Measurements from ENCODE around the gene DCC.

DCC gene

GRCh38 chr18:52572036-52573000, 232.3 kb downstream of the DCC start:
- Histone ChIP-seq H3K4me2 (ENCODE audit: low read length) (no peak overlapping the region), H3K27me3 (ENCODE audit: control insufficient read depth, low read length) (no peaks in the 10 kb centered on the region), H4K20me1 (ENCODE audit: control insufficient read depth, insufficient read depth, low read depth, low read length) (no peaks in the 10 kb centered on the region), H3K9me2 (replicated peaks; ENCODE audit: control insufficient read depth, low read length) (no peaks in the 10 kb centered on the region), H3F3A (ENCODE audit: control insufficient read depth, insufficient read depth) (no peaks in the 10 kb centered on the region), H3K4me1 (ENCODE audit: control insufficient read depth, low read length) (no peaks in the 10 kb centered on the region), H3K27ac (ENCODE audit: low read depth, low read length) (no peak overlapping the region), H3K9me3 (ENCODE audit: control insufficient read depth, insufficient read depth, low read length) (no peaks in the 10 kb centered on the region), H3K4me3 (ENCODE audit: low read length) (no peak overlapping the region), H3K36me3 (ENCODE audit: control insufficient read depth, low read length) (no peaks in the 10 kb centered on the region), H3K79me2 (ENCODE audit: control insufficient read depth, low read length) (no peaks in the 10 kb centered on the region)
- no peak for TF ChIP-seq EZH2phosphoT487 (IDR thresholded peaks at IDR 0.05; ENCODE audit: borderline replicate concordance, low read length)
- TF ChIP-seq CTCF (IDR thresholded peaks at IDR 0.05; ENCODE audit: low read depth, low read length, poor library complexity, severe bottlenecking) = no peak

- H3K9me2 ChIP-seq (replicated peaks; ENCODE audit: control insufficient read depth, low read length) = no peaks in the 10 kb centered on the region
- no peaks in the 10 kb centered on the region for H3K36me3 ChIP-seq (ENCODE audit: control insufficient read depth, low read length)
- no peaks in the 10 kb centered on the region for H3K27me3 ChIP-seq (ENCODE audit: control insufficient read depth, low read length)
- H3K9me3 ChIP-seq (ENCODE audit: control insufficient read depth, insufficient read depth, low read length) = no peaks in the 10 kb centered on the region
- no peaks in the 10 kb centered on the region for H3F3A ChIP-seq (ENCODE audit: control insufficient read depth, insufficient read depth)
- TF ChIP-seq CTCF (IDR thresholded peaks at IDR 0.05; ENCODE audit: low read depth, low read length, poor library complexity, severe bottlenecking) (no peak), EZH2phosphoT487 (IDR thresholded peaks at IDR 0.05; ENCODE audit: borderline replicate concordance, low read length) (no peak)
- no peaks in the 10 kb centered on the region for H4K20me1 ChIP-seq (ENCODE audit: control insufficient read depth, insufficient read depth, low read depth, low read length)
- no peak overlapping the region for H3K4me3 ChIP-seq (ENCODE audit: low read length)
- no peaks in the 10 kb centered on the region for H3K79me2 ChIP-seq (ENCODE audit: control insufficient read depth, low read length)
- no peak overlapping the region for H3K27ac ChIP-seq (ENCODE audit: low read depth, low read length)
- no peaks in the 10 kb centered on the region for H3K4me1 ChIP-seq (ENCODE audit: control insufficient read depth, low read length)
- no peak overlapping the region for H3K4me2 ChIP-seq (ENCODE audit: low read length)
Measured at GRCh38 chr18:52577795-52578194, 237.8 kb downstream of the DCC start.

GRCh38 chr18:52582061-52582460, 242.1 kb downstream of the DCC start:
- Histone ChIP-seq H3K4me3 (ENCODE audit: low read length) (no peak overlapping the region), H3F3A (ENCODE audit: control insufficient read depth, insufficient read depth) (no peaks in the 10 kb centered on the region), H3K9me2 (replicated peaks; ENCODE audit: control insufficient read depth, low read length) (no peaks in the 10 kb centered on the region), H3K36me3 (ENCODE audit: control insufficient read depth, low read length) (no peaks in the 10 kb centered on the region), H3K9me3 (ENCODE audit: control insufficient read depth, insufficient read depth, low read length) (no peaks in the 10 kb centered on the region), H3K79me2 (ENCODE audit: control insufficient read depth, low read length) (no peaks in the 10 kb centered on the region), H3K4me1 (ENCODE audit: control insufficient read depth, low read length) (no peaks in the 10 kb centered on the region), H3K4me2 (ENCODE audit: low read length) (no peak overlapping the region), H4K20me1 (ENCODE audit: control insufficient read depth, insufficient read depth, low read depth, low read length) (no peaks in the 10 kb centered on the region), H3K27me3 (ENCODE audit: control insufficient read depth, low read length) (no peaks in the 10 kb centered on the region), H3K27ac (ENCODE audit: low read depth, low read length) (no peak overlapping the region)
- TF ChIP-seq EZH2phosphoT487 (IDR thresholded peaks at IDR 0.05; ENCODE audit: borderline replicate concordance, low read length) (no peak), CTCF (IDR thresholded peaks at IDR 0.05; ENCODE audit: low read depth, low read length, poor library complexity, severe bottlenecking) (no peak)
